A549 (cell line): ENCODE data around the gene POLE4. TPM values are rescaled to one million over a fixed set of nuclear protein-coding genes. Genes with fewer than 3 reads are reported as not detected.

Source experiments
- ATAC-seq, 2 experiments: fragments of 200-7000 bp in 1 of 2; fragments of >200 bp in 1 of 2; cut with Nextera tagmentation in 1 of 2; cut with Tn5 transposase in 1 of 2; 3 replicates each; pipeline versions ENCODE4 v1.8.0 to v1.9.1; 2018 to 2020; ENCODE audit warnings: mild to moderate bottlenecking in 1 of 2, moderate library complexity in 1 of 2
- CTCF ChIA-PET: fragments of 300-600 bp; sonication (Branson Sonifier 250); formaldehyde crosslinking; extraction: SDS; loops from one replicate; lab custom pipeline; 2021; ENCODE audit warnings: antibody characterized with exemption, inconsistent platforms; lab: Yijun Ruan, JAX
- POLR2A ChIA-PET: fragments of 350-600 bp; formaldehyde crosslinking; extraction: SDS; loops from one replicate; lab custom pipeline; 2021; ENCODE audit warnings: antibody characterized with exemption, inconsistent platforms; lab: Yijun Ruan, JAX
- DNase-seq, 2 experiments: peaks; one replicate each; pipeline versions ENCODE4 v3.0.0 to v3.0.0-alpha.2; 2011 to 2016; ENCODE audit warnings: low read depth in 1 of 2, low spot score in 1 of 2
- FAIRE-seq: peaks from 2 replicates; lab custom pipeline; 2011; peaks lifted over from hg19 to GRCh38; lab: Jason Lieb, UNC
- H3K27ac ChIP-seq, 2 experiments: fragments of >200 bp; sonication (Bioruptor Twin); formaldehyde crosslinking; 3 replicates each; pipeline ENCODE4 v1.5.1; 2016 to 2017
- H3K4me1 ChIP-seq: fragments of >200 bp; sonication (Bioruptor Twin); formaldehyde crosslinking; 3 replicates; pipeline ENCODE4 v1.6.1; 2016
- H3K4me2 ChIP-seq: fragments of >200 bp; sonication (Bioruptor Twin); formaldehyde crosslinking; 3 replicates; pipeline ENCODE4 v1.6.1; 2016
- H3K4me3 ChIP-seq: fragments of >200 bp; sonication (Bioruptor Twin); formaldehyde crosslinking; 3 replicates; pipeline ENCODE4 v1.5.1; 2016
- H3K9me3 ChIP-seq: fragments of >200 bp; sonication (Bioruptor Twin); formaldehyde crosslinking; 3 replicates; pipeline ENCODE4 v1.6.1; 2016
- BCL3 ChIP-seq: fragments of >200 bp; sonication (Bioruptor Twin); formaldehyde crosslinking; IDR thresholded peaks from 3 replicates; pipeline ENCODE4 v1.6.1; 2016
- BHLHE40 ChIP-seq: IDR thresholded peaks from 2 replicates; pipeline ENCODE4 v1.6.1; 2012; ENCODE audit warnings: low read depth, low read length, inconsistent platforms
- CBX2 ChIP-seq: fragments of 200-600 bp; sonication (generic); IDR thresholded peaks from 2 replicates; pipeline ENCODE4 v1.6.1; 2016; ENCODE audit warnings: low read depth, mild to moderate bottlenecking, borderline replicate concordance
- CBX8 ChIP-seq: fragments of 200-600 bp; sonication (generic); IDR thresholded peaks from 2 replicates; pipeline ENCODE4 v1.6.1; 2016
- GATA3 ChIP-seq: IDR thresholded peaks from 2 replicates; pipeline ENCODE4 v1.6.1; 2012; ENCODE audit warnings: borderline replicate concordance
- HMGXB4 ChIP-seq: fragments of 250-450 bp; sonication (Bioruptor Pico); IDR thresholded peaks from 2 replicates; pipeline ENCODE4 v1.5.0; 2021; ENCODE audit warnings: mild to moderate bottlenecking, moderate library complexity, borderline replicate concordance
- HOXB13 ChIP-seq: fragments of 250-450 bp; sonication (Bioruptor Pico); IDR thresholded peaks from 2 replicates; pipeline ENCODE4 v1.5.0; 2020; ENCODE audit warnings: low read depth, mild to moderate bottlenecking, moderate library complexity
- HOXB5 ChIP-seq: fragments of 250-450 bp; sonication (Bioruptor Pico); IDR thresholded peaks from 2 replicates; pipeline ENCODE4 v1.5.0; 2020; ENCODE audit warnings: mild to moderate bottlenecking, moderate library complexity
- JUN ChIP-seq, 2 experiments: fragments of >200 bp; sonication (Bioruptor Twin); formaldehyde crosslinking; IDR thresholded peaks; 2 replicates in 1 of 2; 3 replicates in 1 of 2; pipeline ENCODE4 v1.6.1; 2016 to 2017
- KDM5A ChIP-seq: fragments of 200-600 bp; sonication (generic); IDR thresholded peaks from 2 replicates; pipeline ENCODE4 v1.6.1; 2016; ENCODE audit warnings: antibody characterized with exemption, mild to moderate bottlenecking
- MAX ChIP-seq: IDR thresholded peaks from 2 replicates; pipeline ENCODE4 v1.6.1; 2012
- MAZ ChIP-seq: fragments of 150-350 bp; IDR thresholded peaks from 2 replicates; pipeline ENCODE4 v1.6.1; 2014; ENCODE audit warnings: antibody characterized with exemption, low read depth, low read length, borderline replicate concordance
- NPAS2 ChIP-seq: fragments of 250-450 bp; sonication (Bioruptor Pico); IDR thresholded peaks from 2 replicates; pipeline ENCODE4 v1.8.0; 2022; ENCODE audit warnings: mild to moderate bottlenecking, moderate library complexity, borderline replicate concordance
- NR3C1 ChIP-seq: fragments of >200 bp; sonication (Bioruptor Twin); formaldehyde crosslinking; IDR thresholded peaks from 3 replicates; pipeline ENCODE4 v1.6.1; 2017
- POLR2AphosphoS2 ChIP-seq: conservative IDR thresholded peaks from 2 replicates; pipeline ENCODE4 v1.6.1; 2012; ENCODE audit warnings: low read length, improper control_type of control experiment, inconsistent platforms
- RAD21 ChIP-seq, 2 experiments: fragments of >200 bp in 1 of 2; sonication (Bioruptor Twin) in 1 of 2; formaldehyde crosslinking in 1 of 2; IDR thresholded peaks in 1 of 2; conservative IDR thresholded peaks in 1 of 2; 2 replicates in 1 of 2; 3 replicates in 1 of 2; pipeline ENCODE4 v1.6.1; 2012 to 2018; ENCODE audit warnings: inconsistent platforms in 1 of 2
- RARB ChIP-seq: fragments of 250-450 bp; sonication (Bioruptor Pico); IDR thresholded peaks from 2 replicates; pipeline ENCODE4 v1.8.0; 2021; ENCODE audit warnings: mild to moderate bottlenecking, moderate library complexity
- RCOR1 ChIP-seq: fragments of 150-350 bp; IDR thresholded peaks from 2 replicates; pipeline ENCODE4 v1.6.1; 2014; ENCODE audit warnings: antibody characterized with exemption, low read length, low read depth
- RNF2 ChIP-seq: fragments of 200-600 bp; sonication (generic); IDR thresholded peaks from 2 replicates; pipeline ENCODE4 v1.6.1; 2016; ENCODE audit warnings: low read depth, mild to moderate bottlenecking, antibody characterized with exemption, moderate library complexity, borderline replicate concordance
- ZC3H11A ChIP-seq: fragments of 450-650 bp; IDR thresholded peaks from 2 replicates; pipeline ENCODE4 v1.6.1; 2014; ENCODE audit warnings: antibody characterized with exemption, mild to moderate bottlenecking
- ZFP36 ChIP-seq: fragments of 450-650 bp; IDR thresholded peaks from 2 replicates; pipeline ENCODE4 v1.6.1; 2014; ENCODE audit warnings: borderline replicate concordance; ENCODE audit not compliant: partially characterized antibody
- ZSCAN20 ChIP-seq: fragments of 250-450 bp; sonication (Bioruptor Pico); IDR thresholded peaks from 2 replicates; pipeline ENCODE4 v1.8.0; 2022; ENCODE audit warnings: mild to moderate bottlenecking, moderate library complexity
- WGBS: methylation state at CpG from one replicate; pipeline ENCODE4 v1.1.6; 2017; ENCODE audit errors: missing lambda C conversion rate; 5-methylcytosine and 5-hydroxymethylcytosine counted together
- polyA plus RNA-seq, 4 experiments: library from polyadenylated mRNA; depleted of rRNA in 3 of 4; stranded (reverse); fragments of >200 nt; fragmentation: RNase III in 1 of 4; extraction: RNeasy Plus Mini Kit Qiagen cat#74134 plus additional on column Dnase treatment in 1 of 4; gene quantifications; 2 replicates in 3 of 4; 3 replicates in 1 of 4; pipeline ENCODE4 v1.2.3, GENCODE V29; 2011 to 2017

POLE4 gene
- polyA plus RNA-seq, 2 of the 4 experiments (the other 2 are of a cell fraction) = 88.5 to 90.4 TPM

DNA sequence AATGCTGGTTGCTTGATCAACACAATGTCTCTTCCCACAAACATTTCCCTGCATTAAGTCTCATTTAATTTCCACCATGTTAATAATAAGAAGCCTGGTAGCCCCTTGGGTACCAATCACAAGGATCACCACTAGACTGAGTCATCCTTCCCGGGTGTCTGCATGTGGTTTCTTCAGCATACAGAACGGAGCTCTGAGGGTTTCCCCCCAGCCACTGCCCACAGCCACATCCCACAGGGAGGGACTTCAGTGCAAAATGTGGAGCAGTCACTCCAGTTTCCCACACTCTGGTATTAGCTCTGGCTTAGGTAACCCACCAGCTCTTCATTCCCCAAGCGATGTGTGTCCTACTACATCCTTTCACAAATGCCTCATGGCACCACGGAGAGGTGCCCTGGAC, 42.7 kb upstream of the POLE4 start:
- POLR2A ChIA-PET = no interaction called here
- H3K9me3 ChIP-seq = no peaks in the 10 kb centered on the region
- TF ChIP-seq HOXB13 (CRISPR knock-in tag) (no peak), BCL3 (no peak), NR3C1 (no peak), KDM5A (no peak), HOXB5 (CRISPR knock-in tag) (no peak), NPAS2 (CRISPR knock-in tag) (no peak), MAX (no peak), GATA3 (no peak), MAZ (no peak), RARB (CRISPR knock-in tag) (no peak), CBX2 (no peak), RAD21 (conservative IDR thresholded peaks at IDR 0.05 in 1 of 2, IDR thresholded peaks at IDR 0.05 in 1 of 2) (no peak), ZC3H11A (no peak), POLR2AphosphoS2 (no peak)
- TF ChIP-seq, all 56 proteins: peak for 0
- H3K4me1 ChIP-seq = peaks cover 6% of the 10 kb centered on the region
- ATAC-seq = no peak
- no peak overlapping the region for H3K4me3 ChIP-seq
- H3K4me2 ChIP-seq = no peak overlapping the region
- CTCF ChIA-PET = interaction anchor here (0.8 to 2.1 kb wide), 6 partner anchors 10 to 693 kb away, joined by 3 to 8 read pairs (median 4); partner anchors contain the start of gene TACR1
- no peak for FAIRE-seq
- DNase-seq = no peak
- 53% methylated on average over 4 of the region's 4 CpGs for WGBS
- no peak overlapping the region for H3K27ac ChIP-seq

DNA sequence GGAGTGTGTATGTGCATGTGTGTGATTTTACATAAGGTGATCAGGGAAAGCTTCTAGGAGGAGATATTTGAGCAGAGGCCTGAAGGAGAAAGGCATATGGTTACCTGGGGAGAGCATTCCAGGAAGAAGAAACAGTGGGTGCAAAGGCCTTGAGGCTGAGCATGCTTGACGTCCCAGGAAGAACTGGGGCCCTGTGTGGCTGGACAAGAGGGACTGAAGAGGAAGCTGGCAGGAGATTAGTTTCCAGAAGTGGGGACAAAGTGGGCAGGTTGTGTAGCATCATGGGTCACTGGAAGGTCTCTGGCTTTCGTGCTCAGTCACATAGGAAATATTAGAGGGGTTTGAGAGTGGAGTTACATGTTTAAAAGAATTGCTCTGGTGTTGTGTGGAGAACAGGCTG, 42.0 kb upstream of the POLE4 start:
- ATAC-seq = no peak
- no peak for DNase-seq
- no peaks in the 10 kb centered on the region for H3K9me3 ChIP-seq
- FAIRE-seq = no peak
- H3K4me3 ChIP-seq = no peak overlapping the region
- H3K4me2 ChIP-seq = no peak overlapping the region
- POLR2A ChIA-PET = no interaction called here
- CTCF ChIA-PET = interaction anchor here (0.6 to 2.1 kb wide), 8 partner anchors 9 to 692 kb away, joined by 3 to 8 read pairs (median 4); partner anchors contain the start of gene TACR1
- 50% methylated on average over 2 of the region's 2 CpGs for WGBS
- no peak overlapping the region for H3K27ac ChIP-seq
- H3K4me1 ChIP-seq = peaks cover 6% of the 10 kb centered on the region
- TF ChIP-seq ZFP36 (no peak), NPAS2 (CRISPR knock-in tag) (no peak), ZSCAN20 (CRISPR knock-in tag) (no peak), RCOR1 (no peak), HMGXB4 (CRISPR knock-in tag) (no peak), RARB (CRISPR knock-in tag) (no peak), CBX8 (no peak), JUN (IDR thresholded peaks at IDR 0.05) (no peak), BHLHE40 (no peak), RNF2 (no peak), MAZ (no peak)
